Mammary epithelial cell (primary cell): ENCODE measurements around the gene QSOX2.

ENCODE experiments used
- CTCF ChIP-seq, 2 donors: IDR thresholded peaks in 1 of 2; conservative IDR thresholded peaks in 1 of 2; 2 replicates each; pipeline ENCODE4 v1.5.1; 2011 to 2012; ENCODE audit warnings: inconsistent platforms in 2 of 2, low read length in 2 of 2, mild to moderate bottlenecking in 2 of 2, control low read depth in 1 of 2, low read depth in 1 of 2; ENCODE audit not compliant: insufficient read depth in 1 of 2; ENCODE audit errors: extremely low read depth in 1 of 2
- EZH2 ChIP-seq: IDR thresholded peaks from 2 replicates; pipeline ENCODE4 v1.6.1; 2012; ENCODE audit warnings: low read length, inconsistent platforms, borderline replicate concordance

- TF ChIP-seq CTCF (conservative IDR thresholded peaks at IDR 0.05 in 1 of 2, IDR thresholded peaks at IDR 0.05 in 1 of 2; ENCODE audit: extremely low read depth in 1 of 2, insufficient read depth in 1 of 2, low read depth in 1 of 2, low read length in 2 of 2) (no peak), EZH2 (no peak)
These were observed 38.0 kb downstream of the QSOX2 start for GRCh38 chr9:136207616-136208015.
